IPS-11a (cell line): ENCODE measurements around the gene AMMECR1.
"Not testable (repeated sequence)": the region's sequence is repeated elsewhere in the genome, so short reads cannot be mapped to it uniquely, and the experiment has no call there.

Source experiments
- H3K4me3 ChIP-seq: one replicate; pipeline ENCODE4 v1.5.1; 2013; ENCODE audit warnings: low read depth, low read length, control low read depth

Gene AMMECR1

DNA sequence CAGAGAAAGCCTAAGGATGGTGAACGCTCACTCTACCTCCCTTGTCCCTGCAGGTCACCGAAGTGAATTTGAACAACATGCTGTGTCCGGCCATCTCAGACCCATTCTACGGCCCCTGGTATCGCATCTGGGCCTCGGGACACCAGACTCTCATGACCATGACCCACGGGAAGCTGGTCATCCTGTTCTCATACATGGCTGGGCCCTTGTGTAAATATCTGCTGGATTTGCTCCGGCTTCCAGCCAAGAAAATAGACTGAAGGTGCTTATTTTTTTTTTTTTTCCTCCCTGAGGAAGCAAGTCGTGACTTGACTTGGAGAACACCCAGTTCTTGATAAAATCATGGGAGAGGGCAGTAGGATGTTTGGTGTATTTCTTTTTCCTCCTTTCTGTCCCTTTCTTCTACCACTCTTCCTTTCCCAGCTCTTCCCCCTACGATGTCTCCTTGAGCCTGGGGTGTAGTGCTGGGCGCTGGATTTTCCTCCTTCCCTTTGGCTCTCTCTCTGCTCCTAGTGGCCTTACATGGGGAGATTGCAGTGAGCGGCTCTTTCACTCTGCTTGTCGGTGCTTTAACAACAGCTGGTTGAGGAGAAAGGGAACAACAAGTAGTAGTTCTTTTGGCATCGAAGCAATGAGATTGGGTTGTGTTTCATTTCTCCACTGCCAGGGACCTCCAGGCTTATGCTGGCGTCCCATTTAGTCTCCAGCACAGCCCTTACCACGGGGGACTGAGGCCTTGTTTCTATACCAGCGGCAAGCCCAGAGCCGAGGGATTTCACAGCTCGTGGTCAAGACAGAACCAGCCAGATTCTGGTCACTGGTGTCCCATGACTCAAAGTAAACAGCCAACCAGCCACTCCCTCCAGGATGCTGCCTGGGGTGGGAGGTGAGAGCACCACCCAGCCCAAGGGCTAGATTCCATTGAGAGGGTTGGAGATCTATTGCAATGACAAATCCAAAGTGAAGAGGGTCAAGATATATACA, 144.4 kb downstream of the AMMECR1 start:
- no peak overlapping the region for H3K4me3 ChIP-seq

GRCh38 chrX:110172215-110172614, 145.7 kb downstream of the AMMECR1 start:
- H3K4me3 ChIP-seq, result no peak overlapping the region

DNA sequence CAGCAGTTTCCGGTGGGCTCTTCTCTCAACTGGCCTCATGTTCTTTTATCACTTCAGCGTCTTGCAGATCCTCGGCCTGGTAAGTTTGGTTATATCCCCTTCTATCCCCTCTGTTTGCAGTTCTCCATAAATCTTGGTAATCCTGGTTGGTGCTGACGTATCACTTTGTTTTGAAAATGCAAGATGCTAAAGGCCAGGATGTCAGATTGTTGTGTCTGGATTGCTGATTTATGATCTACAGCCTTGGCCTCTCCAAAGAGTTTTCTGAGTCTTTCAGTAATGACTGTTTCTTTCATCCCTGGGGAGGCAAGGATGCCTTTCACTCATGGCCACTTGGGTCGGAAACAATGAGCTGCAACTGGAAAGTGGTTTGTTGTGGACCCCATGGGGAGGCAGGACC, 146.4 kb downstream of the AMMECR1 start:
- no peak overlapping the region for H3K4me3 ChIP-seq

DNA sequence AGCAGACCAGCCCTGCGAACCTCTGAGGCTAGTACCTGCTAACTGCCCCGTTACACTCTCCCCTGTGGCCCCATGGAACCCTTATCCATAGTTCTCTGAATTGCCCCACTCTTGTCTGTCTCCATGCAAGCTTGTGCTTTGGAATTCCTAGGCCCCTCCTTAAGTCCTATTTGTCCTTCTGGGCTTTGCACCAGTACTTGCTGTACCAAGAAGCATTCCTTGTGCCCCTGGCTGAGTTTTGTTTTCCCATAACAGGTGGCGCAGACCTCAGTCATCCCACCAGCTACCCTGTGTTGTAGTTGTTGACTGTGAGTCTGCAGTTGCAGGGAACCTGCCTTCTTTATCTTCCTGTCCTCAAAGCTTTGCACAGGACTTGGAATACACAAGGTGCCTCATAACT, 147.9 kb downstream of the AMMECR1 start:
- H3K4me3 ChIP-seq, result no peak overlapping the region

DNA sequence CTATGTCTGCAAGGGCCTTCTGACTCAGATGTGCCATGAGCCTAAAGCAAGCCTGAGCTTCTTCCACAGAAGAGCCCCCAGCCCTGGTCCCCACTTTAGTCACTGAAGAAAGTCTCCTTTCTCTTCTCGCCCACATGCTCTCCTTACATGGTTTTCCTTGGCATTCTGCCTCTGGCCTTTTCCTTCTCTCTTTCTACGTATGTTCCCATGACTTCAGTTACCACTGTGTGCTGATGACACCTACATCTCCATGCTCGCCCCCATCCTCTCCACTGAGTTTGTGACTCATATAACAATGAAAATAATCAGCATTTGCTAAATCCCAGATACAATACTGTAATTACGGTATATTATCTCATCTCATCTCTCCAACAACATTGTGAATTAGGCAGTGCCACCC, 149.3 kb downstream of the AMMECR1 start:
- H3K4me3 ChIP-seq, result no peak overlapping the region

GRCh38 chrX:110167952-110168451, 149.9 kb downstream of the AMMECR1 start:
- H3K4me3 ChIP-seq, result no peak overlapping the region

- no peak overlapping the region for H3K4me3 ChIP-seq
These were observed 154.4 kb downstream of the AMMECR1 start for GRCh38 chrX:110163488-110163887.

GRCh38 chrX:110162867-110163266, 155.0 kb downstream of the AMMECR1 start:
- no peak overlapping the region for H3K4me3 ChIP-seq

- H3K4me3 ChIP-seq, result no peak overlapping the region
These were observed 155.8 kb downstream of the AMMECR1 start for GRCh38 chrX:110162131-110162530.

DNA sequence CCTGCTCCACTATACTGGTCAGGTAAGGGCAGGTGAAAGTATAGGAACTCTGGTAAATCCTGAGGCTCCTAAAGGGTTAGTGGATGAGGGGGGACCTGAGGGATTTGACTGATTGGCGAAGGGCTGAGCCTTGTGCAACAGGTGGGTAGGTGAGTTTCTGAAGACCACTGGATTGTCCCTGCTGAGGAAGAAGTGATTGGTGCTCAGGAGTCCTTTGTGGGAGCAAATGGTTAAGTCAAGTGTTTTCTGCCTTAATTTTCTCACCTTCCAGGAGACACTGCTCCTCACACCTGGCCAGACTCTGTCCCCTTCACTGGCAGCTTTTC, 156.6 kb downstream of the AMMECR1 start:
- H3K4me3 ChIP-seq, result no peak overlapping the region

DNA sequence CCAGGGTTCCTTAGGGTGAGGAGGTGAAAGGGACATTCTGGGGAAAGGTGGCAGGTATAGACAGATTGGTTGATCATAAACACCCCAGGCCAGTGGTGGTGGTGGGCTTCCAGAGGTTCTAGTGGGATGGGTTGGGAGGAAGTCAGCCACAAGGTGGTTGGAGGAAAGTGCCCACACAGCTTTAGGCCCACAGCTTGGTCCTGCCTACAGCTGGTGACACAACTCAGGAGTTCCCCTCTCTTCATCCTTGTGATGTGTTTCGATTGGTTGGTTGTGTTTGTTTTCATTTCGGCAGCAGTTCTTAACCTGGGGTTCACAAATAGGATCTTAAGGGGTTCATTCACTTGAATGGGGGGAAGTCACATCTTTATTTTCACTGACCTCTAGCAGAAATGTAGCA, 158.0 kb downstream of the AMMECR1 start:
- H3K4me3 ChIP-seq, result no peak overlapping the region

DNA sequence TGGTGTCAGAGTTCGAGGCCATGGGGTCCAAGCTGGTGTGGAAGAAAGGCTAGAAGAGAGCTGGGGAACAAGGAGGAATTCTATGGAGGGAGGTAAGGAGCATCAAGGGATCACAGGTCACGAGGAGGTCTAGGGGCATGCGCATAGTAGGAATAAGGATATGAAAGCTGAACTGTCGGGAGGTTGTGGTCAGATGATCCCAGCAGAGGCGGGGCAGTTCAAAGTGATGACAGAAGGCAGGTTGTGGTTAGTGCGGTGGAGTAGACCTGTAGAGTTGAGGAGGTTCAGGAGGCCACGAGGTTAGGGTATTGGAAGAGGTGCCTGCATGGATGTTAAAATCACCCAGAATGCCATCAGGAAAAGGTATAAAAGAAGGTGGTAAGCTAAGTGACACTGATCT, 158.7 kb downstream of the AMMECR1 start:
- H3K4me3 ChIP-seq, result no peak overlapping the region

DNA sequence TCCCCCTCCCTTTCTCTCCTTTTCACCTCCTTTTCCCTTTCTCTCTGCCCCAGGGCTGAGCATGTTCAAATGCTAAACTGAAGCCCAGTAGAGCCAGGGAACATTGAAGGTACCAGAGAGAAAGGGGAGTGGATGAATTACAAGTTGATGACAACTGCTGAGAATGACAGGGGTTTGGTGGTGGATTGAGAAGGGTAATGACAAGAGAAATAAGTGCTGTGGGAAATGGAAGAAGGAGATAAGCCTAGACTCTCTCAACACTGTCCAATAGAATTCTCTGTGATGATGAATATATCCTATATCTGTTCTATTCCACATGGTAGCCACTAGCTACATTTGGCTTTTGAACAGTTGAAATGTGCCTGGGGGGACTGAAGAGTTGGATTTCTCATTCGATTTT, 160.4 kb downstream of the AMMECR1 start:
- no peak overlapping the region for H3K4me3 ChIP-seq

- no peak overlapping the region for H3K4me3 ChIP-seq
These were observed 161.6 kb downstream of the AMMECR1 start for GRCh38 chrX:110156167-110156754.

- H3K4me3 ChIP-seq, result no peak overlapping the region
These were observed 162.1 kb downstream of the AMMECR1 start for GRCh38 chrX:110155759-110156158.

GRCh38 chrX:110154328-110154727, 163.6 kb downstream of the AMMECR1 start:
- not testable (repeated sequence) for H3K4me3 ChIP-seq

GRCh38 chrX:110153896-110154295, 164.0 kb downstream of the AMMECR1 start:
- no peak overlapping the region for H3K4me3 ChIP-seq

DNA sequence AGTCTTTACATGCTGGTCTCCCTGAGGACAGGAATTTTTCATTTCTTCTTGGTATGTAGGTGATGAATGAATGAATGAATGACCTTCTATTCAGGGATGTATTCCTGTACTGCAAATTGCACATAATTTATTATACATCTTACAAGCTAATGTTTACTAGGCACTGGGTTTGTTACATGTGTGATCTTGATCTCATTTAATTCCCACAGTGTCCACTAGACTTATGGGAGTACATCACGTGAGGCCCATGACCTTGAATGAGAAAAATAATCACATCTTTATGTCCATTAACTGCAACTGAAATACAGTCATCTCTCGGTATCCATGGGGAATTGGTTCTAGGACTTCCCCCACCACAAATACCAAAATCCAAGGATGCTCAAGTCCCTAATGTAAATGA, 164.6 kb downstream of the AMMECR1 start:
- H3K4me3 ChIP-seq, result no peak overlapping the region

DNA sequence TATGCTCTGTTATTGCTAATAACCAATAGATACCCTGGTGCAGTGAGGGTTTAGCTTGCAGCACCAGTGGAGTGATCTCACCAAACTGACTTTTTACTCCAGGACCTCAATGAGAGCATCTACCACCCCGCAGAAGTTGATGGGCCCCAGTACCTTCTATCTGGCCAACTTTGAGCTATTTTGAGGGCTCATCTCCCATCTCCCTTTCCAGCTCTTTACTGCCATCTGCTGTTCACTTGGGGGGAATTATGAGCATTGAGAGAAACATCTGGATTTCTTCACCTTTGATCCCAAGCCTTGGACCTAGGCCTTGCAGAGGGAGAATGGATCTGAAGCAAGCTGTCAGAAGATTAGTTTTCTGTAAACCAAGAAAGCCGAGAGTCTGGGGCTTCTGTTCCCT, 171.4 kb downstream of the AMMECR1 start:
- H3K4me3 ChIP-seq, result no peak overlapping the region

- no peak overlapping the region for H3K4me3 ChIP-seq
These were observed 172.0 kb downstream of the AMMECR1 start for GRCh38 chrX:110145854-110146253.

- no peak overlapping the region for H3K4me3 ChIP-seq
These were observed 172.6 kb downstream of the AMMECR1 start for GRCh38 chrX:110145311-110145710.
